Sciatic nerve (tissue), 2 donors: ENCODE results near the gene CAMK1G. TPM values are rescaled to one million over a fixed set of nuclear protein-coding genes. Genes with fewer than 3 reads are reported as not detected.

Experiments
- ATAC-seq: fragments of 200-7000 bp; cut with Tn5 transposase; one replicate; pipeline ENCODE4 v1.9.1; 2020; ENCODE audit warnings: mild to moderate bottlenecking, moderate library complexity
- DNase-seq: peaks from one replicate; pipeline ENCODE4 v3.0.0-alpha.2; 2020; ENCODE audit warnings: low spot score
- intact Hi-C: fragments of 100-400 bp; cut with DNase I; formaldehyde crosslinking; loops from one replicate; pipeline ENCODE4 v1.14.2; 2022
- microRNA-seq: library from miRNA; unstranded; fragments of <30 nt; microRNA quantifications from one replicate; pipeline ENCODE4 v1.2.0, GENCODE V29; 2020
- total RNA-seq: library from RNA; stranded (reverse); fragmentation: NEBNext Ultra II Directional; extraction: Animal tissue kit (Norgen Biotek cat#: 25700); gene quantifications from one replicate; pipeline ENCODE4 v1.2.1, GENCODE V29; 2021
- donor health status: DM: no; HTN: no; CAD: no.
- donor health status: DM: no; HTN: no; CAD: no.

The CAMK1G gene
- total RNA-seq, 1 donor from 2014 or later, result 0.18 TPM

DNA sequence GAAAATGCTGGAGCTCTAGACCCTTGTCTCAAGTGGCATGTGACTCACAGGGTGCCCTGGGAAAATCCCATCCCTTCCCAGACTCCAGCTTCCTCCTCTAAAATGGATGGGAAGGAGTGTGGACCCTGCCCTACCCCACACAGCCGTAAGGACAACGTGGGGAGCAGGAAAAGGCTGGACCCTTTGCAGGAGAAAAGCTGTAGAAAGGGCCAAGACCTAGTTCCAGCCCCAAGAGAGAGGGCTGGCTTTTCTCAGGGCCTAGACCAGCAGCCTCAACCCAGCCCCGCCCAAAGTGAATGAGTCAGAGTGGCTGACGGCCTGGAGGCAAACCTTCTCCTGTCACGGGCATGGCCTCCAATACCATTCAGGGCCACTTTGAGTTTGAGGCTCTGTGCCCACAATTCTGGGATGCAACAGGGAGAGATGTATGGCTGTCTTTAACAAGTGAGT lies 67.6 kb downstream of the CAMK1G start:
- peak; percentile 72 for DNase-seq
- intact Hi-C loops, result no loop called here
- ATAC-seq, result peak; percentile 41

- ATAC-seq, result no peak
- intact Hi-C loops, result no loop called here
- DNase-seq, result no peak
Observed at GRCh38 chr1:209652121-209652735, 68.7 kb downstream of the CAMK1G start, which contains the start of gene LAMB3. TSS of gene LAMB3 (minus strand) at chr1:209652425. CDS start at chr1:209650944, 1,481 bp downstream.

- peak; percentile 77 for ATAC-seq
Observed at GRCh38 chr1:209652873-209653401, 69.4 kb downstream of the CAMK1G start.

GRCh38 chr1:209653915-209654351 lies 70.4 kb downstream of the CAMK1G start:
- ATAC-seq (no peak), DNase-seq (no peak)
- intact Hi-C loops, result loop anchor here (2.0 kb wide), 1 partner anchor 23 kb away; no protein-coding TSS in a partner anchor

More at GRCh38 chr1:209652873-209653401, 69.4 kb downstream of the CAMK1G start:
- DNase-seq, result peak; percentile 93
- intact Hi-C loops, result no loop called here

DNA sequence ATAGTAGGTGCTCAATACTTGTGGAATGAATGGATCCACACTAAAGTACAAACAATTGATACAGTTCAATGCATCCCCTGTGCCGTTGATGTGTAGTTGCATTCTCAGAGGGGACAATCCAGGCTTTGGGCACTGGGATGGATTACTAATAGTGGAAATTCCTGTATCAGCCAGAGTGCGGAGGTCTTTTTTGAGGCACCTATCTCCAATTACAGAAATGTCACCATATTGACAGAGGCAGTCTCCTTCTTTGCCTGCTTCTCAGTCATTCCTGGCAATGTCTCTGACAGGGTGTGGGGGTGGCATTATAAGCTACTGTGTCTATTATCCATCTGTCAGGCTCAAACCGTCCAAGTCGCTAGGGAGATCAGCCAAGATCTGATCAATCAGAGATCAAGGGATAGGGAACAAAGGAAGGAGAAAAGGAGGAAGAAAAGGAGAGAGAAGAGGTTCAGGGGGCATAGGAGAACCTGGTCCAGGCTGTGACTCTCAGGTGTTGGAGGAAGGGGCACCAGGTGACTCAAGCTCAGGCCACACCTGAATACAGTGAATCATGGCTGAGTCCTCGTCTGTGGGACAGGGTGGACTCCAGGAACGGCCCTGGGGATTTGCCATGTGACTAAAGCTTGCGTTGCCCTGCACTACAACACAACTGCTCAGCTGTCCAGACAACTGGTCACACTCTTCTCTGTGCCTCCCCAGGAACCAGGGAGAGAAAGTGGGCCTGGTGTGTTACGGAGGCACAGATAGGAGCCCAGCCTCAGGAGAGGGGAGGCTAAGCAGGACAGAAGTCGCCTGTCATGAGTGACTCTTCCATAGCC lies 72.1 kb downstream of the CAMK1G start:
- ATAC-seq (no peak), DNase-seq (no peak)
- intact Hi-C loops, result loop anchor here (2.0 kb wide), 1 partner anchor 25 kb away; no protein-coding TSS in a partner anchor

DNA sequence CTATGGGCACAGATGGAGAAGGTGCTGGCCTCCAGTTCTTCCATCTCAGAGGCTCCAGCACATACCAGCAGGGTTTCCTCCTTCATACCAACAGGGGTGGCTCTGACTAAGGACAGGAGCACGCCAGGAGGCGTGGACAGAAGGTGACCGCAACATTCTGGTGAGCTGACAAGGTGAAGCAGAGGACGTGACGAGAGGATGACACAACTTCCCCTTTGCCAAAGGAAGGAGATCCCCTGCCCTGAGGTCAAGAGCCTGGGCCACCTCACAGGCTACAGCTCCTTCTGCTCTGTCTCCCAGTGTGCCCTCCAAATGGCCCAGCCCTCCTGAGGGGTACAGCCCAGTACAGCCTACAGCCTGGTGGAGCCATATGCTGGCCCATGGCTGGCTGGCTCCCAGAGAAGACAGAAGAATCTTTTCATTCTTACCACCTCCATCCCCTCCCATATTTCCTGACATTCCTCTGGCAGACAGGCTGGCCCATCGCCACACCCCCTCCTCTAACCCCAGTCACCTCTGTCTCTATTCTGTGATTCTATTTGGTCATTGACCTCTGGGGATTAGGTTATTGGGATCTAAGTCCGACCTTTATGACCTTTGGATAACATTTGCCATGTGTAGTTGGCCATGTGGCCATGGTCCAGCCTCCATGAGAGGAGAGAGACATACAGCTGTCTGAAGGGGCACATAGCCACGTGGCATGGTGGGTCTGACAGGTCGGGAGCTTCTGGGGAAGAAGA lies 73.8 kb downstream of the CAMK1G start:
- DNase-seq (no peak), ATAC-seq (no peak)
- intact Hi-C loops, result no loop called here

DNA sequence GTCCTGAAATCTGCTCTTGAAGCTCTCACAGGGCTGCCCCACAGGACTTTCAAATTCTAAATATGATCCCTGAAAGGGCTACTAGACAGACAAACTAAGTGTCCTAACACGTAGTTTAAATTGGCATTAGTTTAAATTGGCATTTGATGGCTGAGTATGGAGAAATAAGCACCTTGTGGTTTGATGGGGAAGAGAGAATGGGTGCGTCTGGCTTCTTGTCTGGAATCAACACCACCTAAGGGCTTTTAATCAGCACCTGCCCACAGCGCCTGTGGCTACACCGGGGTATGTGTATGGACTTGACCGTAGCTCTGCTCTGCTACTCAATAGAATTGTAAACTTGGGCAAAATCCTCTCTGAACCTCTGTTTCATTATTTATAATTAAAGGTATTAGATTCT lies 74.4 kb downstream of the CAMK1G start:
- DNase-seq (no peak), ATAC-seq (no peak)
- intact Hi-C loops, result no loop called here

DNA sequence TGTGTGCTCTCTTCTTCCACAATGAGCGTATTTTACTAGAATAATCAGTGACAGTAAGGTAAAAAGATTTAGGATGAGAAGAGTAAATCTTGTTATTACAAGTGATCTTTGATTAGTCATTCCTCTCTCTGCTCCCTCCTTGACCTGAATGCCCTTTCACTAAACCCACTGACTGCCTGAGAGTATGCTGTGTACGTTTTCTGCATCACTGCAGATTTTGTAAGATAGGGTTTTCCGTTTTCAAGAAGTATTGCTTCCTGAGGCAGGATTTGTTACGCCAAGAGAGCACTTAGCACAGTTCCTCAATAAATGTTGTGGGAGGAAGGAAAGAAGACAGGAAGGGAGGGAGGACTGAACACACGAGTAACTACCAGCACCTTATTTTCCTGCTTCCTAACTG lies 76.4 kb downstream of the CAMK1G start:
- intact Hi-C loops, result no loop called here
- ATAC-seq (no peak), DNase-seq (no peak)

- DNase-seq (no peak), ATAC-seq (no peak)
- intact Hi-C loops, result no loop called here
Observed at GRCh38 chr1:209661071-209661470, 77.6 kb downstream of the CAMK1G start.

DNA sequence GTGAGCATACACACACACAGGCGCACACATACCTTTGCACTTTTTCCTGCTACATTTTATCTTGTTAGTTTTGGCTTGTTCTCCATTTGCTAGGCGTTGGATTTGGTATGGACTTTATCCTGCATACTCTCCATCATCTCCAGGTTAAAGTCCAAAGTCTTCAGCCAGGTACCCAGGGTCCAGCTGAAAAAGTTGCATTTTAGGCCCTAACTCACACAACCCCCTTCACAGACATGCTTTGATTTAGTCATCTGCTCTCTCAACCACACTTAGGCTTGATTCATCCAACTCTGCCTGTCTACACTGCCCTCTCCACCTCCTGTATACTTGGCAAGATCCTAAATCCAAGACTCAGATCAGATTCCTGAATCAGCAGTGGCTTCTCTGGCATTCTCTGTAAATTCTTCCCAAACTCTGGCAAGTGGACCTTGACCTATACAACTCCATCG lies 79.4 kb downstream of the CAMK1G start:
- ATAC-seq, result no peak
- no peak for DNase-seq
- intact Hi-C loops, result no loop called here

Small RNA genes within 50 kb of the gene (microRNA-seq; reads per million reads assigned to microRNA genes)
- gene MIR4260, result not detected

Other genes with a start within 250 kb of the CAMK1G start
- 2.8 TPM for gene LAMB3, start 68.7 kb downstream of the CAMK1G start, total RNA-seq
- 93.0 TPM for gene G0S2, start 91.7 kb downstream of the CAMK1G start, total RNA-seq
- gene HSD11B1, start 121.1 kb downstream of the CAMK1G start, total RNA-seq, result 6.0 TPM
- gene TRAF3IP3, start 172.3 kb downstream of the CAMK1G start, total RNA-seq, result 8.3 TPM
- gene C1orf74, start 200.8 kb downstream of the CAMK1G start, total RNA-seq, result 1.5 TPM
- gene IRF6, start 222.4 kb downstream of the CAMK1G start, total RNA-seq, result 1.8 TPM
- 7.7 TPM for gene UTP25, start 244.3 kb downstream of the CAMK1G start, total RNA-seq